ENCODE data around the gene PHF21B.

The PHF21B gene

GRCh38 chr22:44884968-44885805 lies 124.6 kb downstream of the PHF21B start:
- no peak overlapping the region for H3K4me3 ChIP-seq (ENCODE audit: low read depth in 1 of 2, low read length in 1 of 2)
- no peak for TF ChIP-seq CTCF (IDR thresholded peaks at IDR 0.05)

GRCh38 chr22:44884562-44884961 lies 125.2 kb downstream of the PHF21B start:
- H3K9me3 ChIP-seq: no peaks in the 10 kb centered on the region
- H3K27ac ChIP-seq: no peak overlapping the region
- H3K4me3 ChIP-seq (ENCODE audit: low read depth in 1 of 2, low read length in 1 of 2): no peak overlapping the region
- no peak for TF ChIP-seq CTCF (IDR thresholded peaks at IDR 0.05)
- H3K4me1 ChIP-seq (ENCODE audit: control insufficient read depth in 1 of 2, insufficient read depth in 1 of 2, low read depth in 1 of 2, low read length in 1 of 2): no peaks in the 10 kb centered on the region
- H3K36me3 ChIP-seq: no peaks in the 10 kb centered on the region
- no peaks in the 10 kb centered on the region for H3K27me3 ChIP-seq

More at GRCh38 chr22:44884968-44885805, 124.6 kb downstream of the PHF21B start:
- H3K27me3 ChIP-seq: no peaks in the 10 kb centered on the region
- no peak overlapping the region for H3K27ac ChIP-seq
- no peaks in the 10 kb centered on the region for H3K36me3 ChIP-seq
- H3K4me1 ChIP-seq (ENCODE audit: control insufficient read depth in 1 of 2, insufficient read depth in 1 of 2, low read depth in 1 of 2, low read length in 1 of 2): no peaks in the 10 kb centered on the region
- no peaks in the 10 kb centered on the region for H3K9me3 ChIP-seq

GRCh38 chr22:44883011-44883421 lies 126.8 kb downstream of the PHF21B start:
- H3K36me3 ChIP-seq: no peaks in the 10 kb centered on the region
- H3K27me3 ChIP-seq: no peaks in the 10 kb centered on the region
- TF ChIP-seq CTCF (IDR thresholded peaks at IDR 0.05): no peak
- no peaks in the 10 kb centered on the region for H3K9me3 ChIP-seq
- no peak overlapping the region for H3K27ac ChIP-seq
- no peak overlapping the region for H3K4me3 ChIP-seq (ENCODE audit: low read depth in 1 of 2, low read length in 1 of 2)
- H3K4me1 ChIP-seq (ENCODE audit: control insufficient read depth in 1 of 2, insufficient read depth in 1 of 2, low read depth in 1 of 2, low read length in 1 of 2): no peaks in the 10 kb centered on the region

- Histone ChIP-seq H3K27me3 (no peaks in the 10 kb centered on the region), H3K4me3 (ENCODE audit: low read depth in 1 of 2, low read length in 1 of 2) (no peak overlapping the region), H3K27ac (no peak overlapping the region), H3K9me3 (no peaks in the 10 kb centered on the region), H3K4me1 (ENCODE audit: control insufficient read depth in 1 of 2, insufficient read depth in 1 of 2, low read depth in 1 of 2, low read length in 1 of 2) (no peaks in the 10 kb centered on the region), H3K36me3 (no peaks in the 10 kb centered on the region)
- no peak for TF ChIP-seq CTCF (IDR thresholded peaks at IDR 0.05)
Observed at GRCh38 chr22:44882226-44882905, 127.4 kb downstream of the PHF21B start.

- Histone ChIP-seq H3K27ac (no peak overlapping the region), H3K4me3 (ENCODE audit: low read depth in 1 of 2, low read length in 1 of 2) (no peak overlapping the region), H3K4me1 (ENCODE audit: control insufficient read depth in 1 of 2, insufficient read depth in 1 of 2, low read depth in 1 of 2, low read length in 1 of 2) (no peaks in the 10 kb centered on the region), H3K9me3 (no peaks in the 10 kb centered on the region), H3K27me3 (no peaks in the 10 kb centered on the region), H3K36me3 (no peaks in the 10 kb centered on the region)
- no peak for TF ChIP-seq CTCF (IDR thresholded peaks at IDR 0.05)
Observed at GRCh38 chr22:44881624-44882023, 128.2 kb downstream of the PHF21B start.
